ENCODE measurements around the gene RNF8. TPM values are rescaled to one million over a fixed set of nuclear protein-coding genes. Genes with fewer than 3 reads are reported as not detected.

The RNF8 gene
- polyA plus RNA-seq, 3 donors: 4.2 to 4.9 (median 4.7) TPM

GRCh38 chr6:37409501-37409900 is 55.7 kb downstream of the RNF8 start:
- Mint-ChIP-seq H3K27me3 (ENCODE audit: low read depth in 3 of 3) (peaks cover 12 to 15% (median 14%) of the 10 kb centered on the region in 3 donors), H3K36me3 (no peaks in the 10 kb centered on the region), H3K4me3 (no peak overlapping the region), H3K4me1 (no peaks in the 10 kb centered on the region), H3K27ac (no peak overlapping the region), H3K9me3 (peaks cover 0 to 2% (median 0%) of the 10 kb centered on the region in 7 donors)
- Histone ChIP-seq H3K4me2 (replicated peaks; ENCODE audit: extremely low read depth, low read length, poor library complexity, severe bottlenecking) (no peak overlapping the region), H3K9ac (ENCODE audit: insufficient read depth, low read length, poor library complexity, severe bottlenecking) (no peak overlapping the region), H3K4me1 (ENCODE audit: control insufficient read depth in 1 of 2, insufficient read depth in 2 of 2, low read length in 2 of 2) (no peaks in the 10 kb centered on the region), H4K20me1 (ENCODE audit: insufficient read depth, low read length) (no peaks in the 10 kb centered on the region), H3K4me3 (replicated peaks in 1 of 3; ENCODE audit: low read depth in 2 of 3, low read length in 3 of 3) (no peak overlapping the region), H2AFZ (ENCODE audit: insufficient read depth, low read depth, low read length, poor library complexity, severe bottlenecking) (no peak overlapping the region), H3K79me2 (ENCODE audit: insufficient read depth, low read length) (no peaks in the 10 kb centered on the region), H3K27ac (ENCODE audit: low read depth in 1 of 2, low read length in 2 of 2) (no peak overlapping the region), H3K27me3 (ENCODE audit: control insufficient read depth in 2 of 2, insufficient read depth in 2 of 2, low read length in 2 of 2) (peaks cover 0 to 3% of the 10 kb centered on the region in 2 donors), H3K36me3 (replicated peaks in 1 of 2; ENCODE audit: control insufficient read depth in 1 of 2, insufficient read depth in 2 of 2, low read length in 2 of 2) (no peaks in the 10 kb centered on the region), H3K9me3 (replicated peaks in 1 of 2; ENCODE audit: control insufficient read depth in 1 of 2, insufficient read depth in 1 of 2, low read length in 2 of 2) (no peaks in the 10 kb centered on the region)
- no peak for DNase-seq
- TF ChIP-seq CTCF (IDR thresholded peaks at IDR 0.05): no peak
- 100% methylated on average over 1 of the region's 1 CpG for WGBS (ENCODE audit: insufficient coverage)
- intact Hi-C loops (cut with micrococcal nuclease): no loop called here

GRCh38 chr6:37417393-37417792 is 63.6 kb downstream of the RNF8 start:
- H3K9ac ChIP-seq (ENCODE audit: insufficient read depth, low read length, poor library complexity, severe bottlenecking): no peak overlapping the region
- peaks cover 0 to 10% (median 3%) of the 10 kb centered on the region in 7 donors for H3K9me3 Mint-ChIP-seq
- H4K20me1 ChIP-seq (ENCODE audit: insufficient read depth, low read length): no peaks in the 10 kb centered on the region
- no peaks in the 10 kb centered on the region for H3K27me3 ChIP-seq (ENCODE audit: control insufficient read depth in 2 of 2, insufficient read depth in 2 of 2, low read length in 2 of 2)
- intact Hi-C loops (cut with micrococcal nuclease): no loop called here
- no peaks in the 10 kb centered on the region for H3K36me3 ChIP-seq (replicated peaks in 1 of 2; ENCODE audit: control insufficient read depth in 1 of 2, insufficient read depth in 2 of 2, low read length in 2 of 2)
- H3K4me1 Mint-ChIP-seq: no peaks in the 10 kb centered on the region
- H3K4me1 ChIP-seq (ENCODE audit: control insufficient read depth in 1 of 2, insufficient read depth in 2 of 2, low read length in 2 of 2): no peaks in the 10 kb centered on the region
- H3K36me3 Mint-ChIP-seq: no peaks in the 10 kb centered on the region
- no peak overlapping the region for H3K27ac Mint-ChIP-seq
- no peak for TF ChIP-seq CTCF (IDR thresholded peaks at IDR 0.05)
- H3K4me2 ChIP-seq (replicated peaks; ENCODE audit: extremely low read depth, low read length, poor library complexity, severe bottlenecking): no peak overlapping the region
- H3K27ac ChIP-seq (ENCODE audit: low read depth in 1 of 2, low read length in 2 of 2): no peak overlapping the region
- peaks cover 4 to 12% (median 6%) of the 10 kb centered on the region in 3 donors for H3K27me3 Mint-ChIP-seq (ENCODE audit: low read depth in 3 of 3)
- no peak for DNase-seq
- H3K9me3 ChIP-seq (replicated peaks in 1 of 2; ENCODE audit: control insufficient read depth in 1 of 2, insufficient read depth in 1 of 2, low read length in 2 of 2): no peaks in the 10 kb centered on the region
- WGBS (ENCODE audit: insufficient coverage): no CpG with 5 or more reads among the region's 2 CpGs
- no peak overlapping the region for H3K4me3 Mint-ChIP-seq
- no peaks in the 10 kb centered on the region for H3K79me2 ChIP-seq (ENCODE audit: insufficient read depth, low read length)
- H2AFZ ChIP-seq (ENCODE audit: insufficient read depth, low read depth, low read length, poor library complexity, severe bottlenecking): no peak overlapping the region
- no peak overlapping the region for H3K4me3 ChIP-seq (replicated peaks in 1 of 3; ENCODE audit: low read depth in 2 of 3, low read length in 3 of 3)

Data from CD14-positive monocyte (primary cell).